ENCODE data around the gene WNT2.
"Not testable (repeated sequence)": the region's sequence is repeated elsewhere in the genome, so short reads cannot be mapped to it uniquely, and the experiment has no call there.

WNT2 gene

DNA sequence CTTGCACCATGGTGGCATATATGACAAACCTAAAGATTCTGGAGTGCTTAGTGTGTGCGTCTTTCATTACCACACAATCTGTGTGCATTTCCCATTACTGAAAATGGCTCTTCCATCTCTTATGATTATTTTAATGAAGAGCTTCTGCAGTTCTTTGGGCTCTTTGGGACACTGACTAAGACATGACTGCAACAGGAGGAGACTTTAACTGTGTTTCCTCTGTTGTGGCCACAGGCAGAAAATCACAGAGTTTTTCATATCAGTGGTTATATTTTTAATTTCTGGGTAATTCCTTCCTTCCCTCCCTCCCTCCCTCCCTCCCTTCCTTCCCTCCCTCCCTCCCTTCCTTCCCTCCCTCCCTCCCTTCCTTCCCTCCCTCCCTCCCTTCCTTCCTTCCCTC, 58.1 kb downstream of the WNT2 start:
- Mint-ChIP-seq H3K27ac (no peak overlapping the region), H3K36me3 (ENCODE audit: low read depth) (no peaks in the 10 kb centered on the region), H3K4me1 (no peaks in the 10 kb centered on the region), H3K4me3 (no peak overlapping the region), H3K9me3 (no peaks in the 10 kb centered on the region), H3K27me3 (peaks cover 8% of the 10 kb centered on the region)
- no peak for DNase-seq
- no peak for ATAC-seq

GRCh38 chr7:117262546-117262945, 60.3 kb downstream of the WNT2 start:
- peaks cover 8% of the 10 kb centered on the region for H3K27me3 Mint-ChIP-seq
- no peak overlapping the region for H3K4me3 Mint-ChIP-seq
- ATAC-seq (no peak), DNase-seq (no peak)
- H3K9me3 Mint-ChIP-seq = no peaks in the 10 kb centered on the region
- H3K27ac Mint-ChIP-seq = no peak overlapping the region
- H3K36me3 Mint-ChIP-seq (ENCODE audit: low read depth) = no peaks in the 10 kb centered on the region
- no peaks in the 10 kb centered on the region for H3K4me1 Mint-ChIP-seq

GRCh38 chr7:117259615-117260014, 63.2 kb downstream of the WNT2 start:
- no peak for DNase-seq

GRCh38 chr7:117251687-117252086, 71.2 kb downstream of the WNT2 start:
- ATAC-seq = no peak
- Mint-ChIP-seq H3K36me3 (ENCODE audit: low read depth) (no peaks in the 10 kb centered on the region), H3K27me3 (peaks cover 2% of the 10 kb centered on the region), H3K9me3 (no peaks in the 10 kb centered on the region), H3K27ac (no peak overlapping the region), H3K4me1 (no peaks in the 10 kb centered on the region), H3K4me3 (no peak overlapping the region)
- no peak for DNase-seq

More at GRCh38 chr7:117259615-117260014, 63.2 kb downstream of the WNT2 start:
- Mint-ChIP-seq H3K4me3 (no peak overlapping the region), H3K27me3 (peaks cover 5% of the 10 kb centered on the region), H3K27ac (no peak overlapping the region), H3K4me1 (no peaks in the 10 kb centered on the region), H3K9me3 (no peaks in the 10 kb centered on the region), H3K36me3 (ENCODE audit: low read depth) (no peaks in the 10 kb centered on the region)
- no peak for ATAC-seq

DNA sequence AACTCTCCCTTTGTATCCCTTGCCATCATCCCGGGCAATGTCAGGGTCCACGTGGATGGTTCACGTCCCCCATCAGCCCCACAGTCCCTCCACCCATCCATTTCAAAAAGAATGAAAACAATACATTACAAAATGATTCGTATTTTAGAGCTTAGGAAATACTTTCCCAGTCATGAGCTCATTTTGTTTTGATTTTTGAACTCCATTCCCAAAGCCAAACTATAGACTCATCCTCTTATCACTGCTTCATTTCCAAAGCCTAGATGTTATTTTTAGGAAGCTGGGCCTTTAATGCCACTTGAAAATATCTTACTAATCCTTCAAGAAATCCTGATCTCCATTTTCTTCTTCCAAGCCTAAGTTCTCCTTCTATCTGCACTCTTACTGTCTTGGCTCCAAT, 72.1 kb downstream of the WNT2 start:
- DNase-seq = no peak
- ATAC-seq = no peak
- no peak overlapping the region for H3K4me3 Mint-ChIP-seq
- H3K27me3 Mint-ChIP-seq = peaks cover 2% of the 10 kb centered on the region
- H3K9me3 Mint-ChIP-seq = peaks cover 4% of the 10 kb centered on the region
- no peaks in the 10 kb centered on the region for H3K4me1 Mint-ChIP-seq
- H3K27ac Mint-ChIP-seq = no peak overlapping the region
- no peaks in the 10 kb centered on the region for H3K36me3 Mint-ChIP-seq (ENCODE audit: low read depth)

DNA sequence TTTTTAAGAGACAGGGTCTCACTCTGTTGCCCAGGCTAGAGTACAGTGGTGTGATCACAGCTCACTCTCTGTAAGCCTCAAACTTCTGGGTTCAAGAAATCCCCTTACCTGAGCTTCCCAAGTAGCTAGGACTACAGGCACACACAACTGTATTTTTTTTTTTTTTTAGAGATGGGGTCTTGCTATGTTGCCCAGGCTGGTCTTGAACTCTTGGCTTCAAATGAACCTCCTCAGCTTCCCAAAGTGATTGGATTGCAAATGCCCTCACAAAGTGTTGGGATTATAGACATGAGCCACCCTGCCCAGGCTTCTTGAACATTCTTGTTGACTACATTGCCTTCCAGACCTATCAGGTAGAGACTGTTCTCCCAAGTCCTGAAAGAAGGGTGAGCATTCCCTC, 72.6 kb downstream of the WNT2 start:
- Mint-ChIP-seq H3K4me1 (no peaks in the 10 kb centered on the region), H3K9me3 (peaks cover 4% of the 10 kb centered on the region), H3K4me3 (no peak overlapping the region), H3K27ac (no peak overlapping the region), H3K36me3 (ENCODE audit: low read depth) (no peaks in the 10 kb centered on the region), H3K27me3 (peaks cover 2% of the 10 kb centered on the region)
- no peak for DNase-seq
- ATAC-seq = no peak

GRCh38 chr7:117249696-117250095, 73.2 kb downstream of the WNT2 start:
- no peaks in the 10 kb centered on the region for H3K36me3 Mint-ChIP-seq (ENCODE audit: low read depth)
- H3K27me3 Mint-ChIP-seq = peaks cover 2% of the 10 kb centered on the region
- no peak overlapping the region for H3K27ac Mint-ChIP-seq
- H3K9me3 Mint-ChIP-seq = peaks cover 4% of the 10 kb centered on the region
- ATAC-seq (no peak), DNase-seq (no peak)
- no peak overlapping the region for H3K4me3 Mint-ChIP-seq
- H3K4me1 Mint-ChIP-seq = no peaks in the 10 kb centered on the region

- DNase-seq = no peak
Observed at GRCh38 chr7:117248829-117249228, 74.0 kb downstream of the WNT2 start.

GRCh38 chr7:117247809-117248208, 75.0 kb downstream of the WNT2 start:
- H3K27ac Mint-ChIP-seq = no peak overlapping the region
- DNase-seq = no peak
- H3K9me3 Mint-ChIP-seq = peaks cover 10% of the 10 kb centered on the region
- no peaks in the 10 kb centered on the region for H3K36me3 Mint-ChIP-seq (ENCODE audit: low read depth)
- no peak for ATAC-seq
- no peak overlapping the region for H3K4me3 Mint-ChIP-seq
- no peaks in the 10 kb centered on the region for H3K4me1 Mint-ChIP-seq
- peaks cover 2% of the 10 kb centered on the region for H3K27me3 Mint-ChIP-seq

More at GRCh38 chr7:117248829-117249228, 74.0 kb downstream of the WNT2 start:
- ATAC-seq = no peak
- Mint-ChIP-seq H3K4me3 (no peak overlapping the region), H3K36me3 (ENCODE audit: low read depth) (no peaks in the 10 kb centered on the region), H3K27ac (no peak overlapping the region), H3K9me3 (peaks cover 4% of the 10 kb centered on the region), H3K27me3 (peaks cover 2% of the 10 kb centered on the region), H3K4me1 (no peaks in the 10 kb centered on the region)

- H3K9me3 Mint-ChIP-seq = peaks cover 10% of the 10 kb centered on the region
- ATAC-seq; H3K27me3 Mint-ChIP-seq; DNase-seq; H3K4me1 Mint-ChIP-seq; H3K36me3 Mint-ChIP-seq (ENCODE audit: low read depth); H3K27ac Mint-ChIP-seq; H3K4me3 Mint-ChIP-seq: not testable (repeated sequence)
Observed at GRCh38 chr7:117245703-117246102, 77.2 kb downstream of the WNT2 start.

- DNase-seq (no peak), ATAC-seq (no peak)
- H3K4me1 Mint-ChIP-seq = no peaks in the 10 kb centered on the region
- no peaks in the 10 kb centered on the region for H3K36me3 Mint-ChIP-seq (ENCODE audit: low read depth)
- peaks cover 10% of the 10 kb centered on the region for H3K9me3 Mint-ChIP-seq
- no peak overlapping the region for H3K4me3 Mint-ChIP-seq
- peaks cover 5% of the 10 kb centered on the region for H3K27me3 Mint-ChIP-seq
- no peak overlapping the region for H3K27ac Mint-ChIP-seq
Observed at GRCh38 chr7:117243390-117243789, 79.5 kb downstream of the WNT2 start.

DNA sequence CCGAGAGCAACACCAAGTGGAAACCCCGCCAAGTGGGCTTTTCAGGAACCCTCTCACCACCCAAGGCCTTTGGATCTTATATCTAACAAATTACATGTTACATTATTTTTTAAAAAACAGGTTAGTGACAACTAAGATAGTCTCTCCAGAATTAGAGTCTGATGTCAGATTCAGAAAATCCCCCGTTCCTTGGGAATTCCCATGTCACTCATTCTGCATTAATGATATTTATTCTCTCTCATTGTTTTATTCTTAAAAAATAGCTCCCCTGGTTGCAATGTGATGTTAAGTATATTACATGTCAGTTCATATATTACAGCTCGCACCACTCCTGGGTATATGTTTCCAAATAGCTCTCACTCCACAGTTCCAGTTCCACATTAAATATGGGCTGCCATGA, 81.8 kb downstream of the WNT2 start:
- Mint-ChIP-seq H3K4me1 (no peaks in the 10 kb centered on the region), H3K4me3 (no peak overlapping the region), H3K27me3 (peaks cover 9% of the 10 kb centered on the region), H3K9me3 (peaks cover 8% of the 10 kb centered on the region), H3K27ac (no peak overlapping the region), H3K36me3 (ENCODE audit: low read depth) (no peaks in the 10 kb centered on the region)
- ATAC-seq (no peak), DNase-seq (no peak)

DNA sequence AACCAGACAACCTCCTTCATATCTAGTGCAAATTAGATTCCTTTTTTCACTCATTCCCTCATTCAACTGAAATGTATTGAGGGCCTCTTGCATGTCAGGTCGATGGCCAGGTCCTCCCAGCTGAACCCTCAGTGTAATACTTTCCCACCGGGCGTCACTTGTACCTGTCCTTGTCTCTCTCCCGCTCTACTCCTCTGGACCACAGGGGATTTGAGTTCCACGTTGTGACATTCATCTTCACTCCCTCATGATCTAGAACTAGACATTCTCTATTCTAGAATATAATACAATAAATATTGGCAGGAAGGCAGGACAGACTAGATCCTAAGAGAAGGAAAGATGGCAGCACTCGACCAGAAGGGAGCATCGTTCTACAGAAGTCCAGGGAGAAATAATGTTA, 83.9 kb downstream of the WNT2 start:
- H3K27me3 Mint-ChIP-seq = peaks cover 9% of the 10 kb centered on the region
- no peak overlapping the region for H3K4me3 Mint-ChIP-seq
- no peak overlapping the region for H3K27ac Mint-ChIP-seq
- no peak for DNase-seq
- ATAC-seq = no peak
- H3K36me3 Mint-ChIP-seq (ENCODE audit: low read depth) = no peaks in the 10 kb centered on the region
- no peaks in the 10 kb centered on the region for H3K4me1 Mint-ChIP-seq
- H3K9me3 Mint-ChIP-seq = peaks cover 6% of the 10 kb centered on the region

- ATAC-seq (no peak), DNase-seq (no peak)
- Mint-ChIP-seq H3K4me3 (no peak overlapping the region), H3K36me3 (ENCODE audit: low read depth) (no peaks in the 10 kb centered on the region), H3K9me3 (peaks cover 6% of the 10 kb centered on the region), H3K4me1 (no peaks in the 10 kb centered on the region), H3K27me3 (peaks cover 9% of the 10 kb centered on the region), H3K27ac (no peak overlapping the region)
Observed at GRCh38 chr7:117238472-117238871, 84.4 kb downstream of the WNT2 start.

- Mint-ChIP-seq H3K4me3 (no peak overlapping the region), H3K4me1 (no peaks in the 10 kb centered on the region), H3K27me3 (peaks cover 9% of the 10 kb centered on the region), H3K27ac (no peak overlapping the region), H3K9me3 (no peaks in the 10 kb centered on the region), H3K36me3 (ENCODE audit: low read depth) (no peaks in the 10 kb centered on the region)
- DNase-seq (no peak), ATAC-seq (no peak)
Observed at GRCh38 chr7:117237646-117238045, 85.2 kb downstream of the WNT2 start.

- no peak overlapping the region for H3K4me3 Mint-ChIP-seq
- no peaks in the 10 kb centered on the region for H3K4me1 Mint-ChIP-seq
- no peak for ATAC-seq
- no peak overlapping the region for H3K27ac Mint-ChIP-seq
- H3K36me3 Mint-ChIP-seq (ENCODE audit: low read depth) = peaks cover 3% of the 10 kb centered on the region
- DNase-seq = no peak
- H3K27me3 Mint-ChIP-seq = no peaks in the 10 kb centered on the region
- H3K9me3 Mint-ChIP-seq = peaks cover 4% of the 10 kb centered on the region
Observed at GRCh38 chr7:117231047-117231359, 91.9 kb downstream of the WNT2 start.
